Loucy (cell line): ENCODE data around the gene PGAM5.

Source experiments
- EZH2phosphoT487 ChIP-seq: fragments of 200-600 bp; IDR thresholded peaks from 2 replicates; pipeline ENCODE4 v1.6.1; 2018; ENCODE audit warnings: antibody characterized with exemption, mild to moderate bottlenecking, moderate library complexity, borderline replicate concordance
- TF ChIP-seq, protein P1 (sequence below): fragments of 200-600 bp; sonication (generic); conservative IDR thresholded peaks from 2 replicates; pipeline ENCODE4 v1.5.1; 2014; ENCODE audit warnings: mild to moderate bottlenecking, antibody characterized with exemption, low read length

DNA sequence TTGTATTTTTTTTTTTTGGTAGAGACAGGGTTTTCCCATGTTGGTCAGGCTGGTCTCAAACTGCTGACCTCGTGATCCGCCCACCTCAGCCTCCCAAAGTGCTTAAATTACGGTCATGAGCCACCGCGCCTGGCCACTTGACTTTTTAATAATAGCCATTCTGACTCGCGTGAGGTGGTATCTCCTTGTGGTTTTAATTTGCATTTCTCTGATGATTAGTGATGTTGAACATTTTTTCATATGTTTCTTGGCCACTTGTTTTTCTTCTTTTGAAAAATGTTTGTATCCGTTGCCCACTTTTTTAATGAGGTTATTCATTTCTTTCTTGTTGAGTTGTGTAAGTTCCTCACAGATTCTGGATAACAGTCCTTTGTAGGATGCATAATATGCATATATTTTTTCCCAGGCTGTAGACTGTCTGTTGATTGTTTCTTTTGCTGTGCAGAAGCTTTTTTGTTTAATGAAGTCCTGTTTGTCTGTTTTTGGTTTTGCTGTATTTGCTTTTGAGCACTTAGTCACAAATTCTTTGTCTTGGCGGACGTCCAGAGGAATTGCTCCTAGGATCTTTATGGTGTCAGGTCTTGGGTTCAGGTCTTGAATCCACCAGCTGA, 10.3 kb upstream of the PGAM5 start:
- TF ChIP-seq, protein P1, sequence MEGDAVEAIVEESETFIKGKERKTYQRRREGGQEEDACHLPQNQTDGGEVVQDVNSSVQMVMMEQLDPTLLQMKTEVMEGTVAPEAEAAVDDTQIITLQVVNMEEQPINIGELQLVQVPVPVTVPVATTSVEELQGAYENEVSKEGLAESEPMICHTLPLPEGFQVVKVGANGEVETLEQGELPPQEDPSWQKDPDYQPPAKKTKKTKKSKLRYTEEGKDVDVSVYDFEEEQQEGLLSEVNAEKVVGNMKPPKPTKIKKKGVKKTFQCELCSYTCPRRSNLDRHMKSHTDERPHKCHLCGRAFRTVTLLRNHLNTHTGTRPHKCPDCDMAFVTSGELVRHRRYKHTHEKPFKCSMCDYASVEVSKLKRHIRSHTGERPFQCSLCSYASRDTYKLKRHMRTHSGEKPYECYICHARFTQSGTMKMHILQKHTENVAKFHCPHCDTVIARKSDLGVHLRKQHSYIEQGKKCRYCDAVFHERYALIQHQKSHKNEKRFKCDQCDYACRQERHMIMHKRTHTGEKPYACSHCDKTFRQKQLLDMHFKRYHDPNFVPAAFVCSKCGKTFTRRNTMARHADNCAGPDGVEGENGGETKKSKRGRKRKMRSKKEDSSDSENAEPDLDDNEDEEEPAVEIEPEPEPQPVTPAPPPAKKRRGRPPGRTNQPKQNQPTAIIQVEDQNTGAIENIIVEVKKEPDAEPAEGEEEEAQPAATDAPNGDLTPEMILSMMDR: no peak
- no peak for TF ChIP-seq EZH2phosphoT487
